Endothelial cell of umbilical vein (primary cell): ENCODE data around the gene MAP3K14. TPM values are rescaled to one million over a fixed set of nuclear protein-coding genes. Genes with fewer than 3 reads are reported as not detected.

Source experiments
- BruUV-seq: library from RNA; stranded (reverse); fragments of 400-500 nt; replicated peaks from 2 replicates; lab custom pipeline; 2021; lab: Mats Ljungman, UMichigan
- CTCF ChIA-PET: fragments of 300-600, 350-600 bp; sonication (Branson Sonifier 250); formaldehyde crosslinking; loops from one replicate; lab custom pipeline; 2021; ENCODE audit warnings: antibody characterized with exemption, inconsistent platforms; lab: Charles Lee
- POLR2A ChIA-PET: fragments of 300-600, 350-600 bp; sonication (Branson Sonifier 250); formaldehyde crosslinking; loops from one replicate; lab custom pipeline; 2021; ENCODE audit warnings: antibody characterized with exemption, inconsistent platforms; lab: Charles Lee
- DNase-seq: peaks from one replicate; pipeline ENCODE4 v3.0.0-alpha.2; 2011; ENCODE audit warnings: low read depth, low spot score
- FAIRE-seq: peaks from 2 replicates; lab custom pipeline; 2011; peaks lifted over from hg19 to GRCh38; lab: Jason Lieb, UNC
- H2AFZ ChIP-seq: 2 replicates; pipeline ENCODE4 v1.6.0; 2012; ENCODE audit warnings: low read depth, low read length, control low read depth, inconsistent platforms
- H3K27ac ChIP-seq: 2 replicates; pipeline ENCODE4 v1.5.1; 2011; ENCODE audit warnings: low read depth, mild to moderate bottlenecking, control low read depth, low read length, moderate library complexity; ENCODE audit not compliant: insufficient read depth
- H3K27me3 ChIP-seq, 2 experiments: 2 replicates each; pipeline versions ENCODE4 v1.6.0 to v1.6.1; 2011; ENCODE audit warnings: low read length in 2 of 2, mixed read lengths in 1 of 2; ENCODE audit not compliant: control insufficient read depth in 2 of 2, insufficient read depth in 2 of 2
- H3K36me3 ChIP-seq, 2 experiments: 2 replicates in 1 of 2; 3 replicates in 1 of 2; pipeline ENCODE4 v1.5.1; 2011; ENCODE audit warnings: low read length in 2 of 2, mild to moderate bottlenecking in 1 of 2, moderate library complexity in 1 of 2; ENCODE audit not compliant: control insufficient read depth in 2 of 2, insufficient read depth in 2 of 2; ENCODE audit errors: extremely low read depth in 1 of 2
- H3K4me1 ChIP-seq: 3 replicates; pipeline ENCODE4 v1.5.1; 2011; ENCODE audit warnings: mild to moderate bottlenecking, low read length; ENCODE audit not compliant: control insufficient read depth, insufficient read depth; ENCODE audit errors: extremely low read depth
- H3K4me2 ChIP-seq: 2 replicates; pipeline ENCODE4 v1.6.1; 2011; ENCODE audit warnings: low read length, control low read depth, mixed read lengths; ENCODE audit not compliant: insufficient read depth
- H3K4me3 ChIP-seq, 3 experiments: fragments of 200-600 bp in 1 of 3; sonication (generic), shearing (Covaris generic) in 1 of 3; replicated peaks in 1 of 3; 2 replicates each; pipeline ENCODE4 v1.5.1; 2011 to 2016; ENCODE audit warnings: control low read depth in 3 of 3, low read length in 3 of 3, mild to moderate bottlenecking in 2 of 3, inconsistent platforms in 1 of 3, low read depth in 1 of 3, moderate library complexity in 1 of 3; ENCODE audit not compliant: insufficient read depth in 1 of 3
- H3K79me2 ChIP-seq: 2 replicates; pipeline ENCODE4 v1.6.0; 2012; ENCODE audit warnings: low read length, inconsistent platforms; ENCODE audit not compliant: control insufficient read depth, insufficient read depth
- H3K9ac ChIP-seq: replicated peaks from 2 replicates; pipeline ENCODE3; 2011; ENCODE audit warnings: low read length, control low read depth; ENCODE audit not compliant: insufficient read depth; ENCODE audit errors: extremely low read depth
- H3K9me1 ChIP-seq: replicated peaks from 3 replicates; pipeline ENCODE4 v1.6.0; 2011; ENCODE audit warnings: mild to moderate bottlenecking, low read length; ENCODE audit not compliant: control insufficient read depth, insufficient read depth; ENCODE audit errors: extremely low read depth
- H3K9me3 ChIP-seq: replicated peaks from 2 replicates; pipeline ENCODE4 v1.5.1; 2012; ENCODE audit warnings: low read length, inconsistent platforms; ENCODE audit not compliant: control insufficient read depth, insufficient read depth
- H4K20me1 ChIP-seq: replicated peaks from 2 replicates; pipeline ENCODE3; 2011; ENCODE audit warnings: mild to moderate bottlenecking, low read length; ENCODE audit not compliant: control insufficient read depth, insufficient read depth; ENCODE audit errors: extremely low read depth
- EZH2 ChIP-seq: IDR thresholded peaks from 2 replicates; pipeline ENCODE4 v1.6.1; 2012; ENCODE audit warnings: borderline replicate concordance, low read depth, mild to moderate bottlenecking, moderate library complexity, low read length, inconsistent platforms; ENCODE audit not compliant: severe bottlenecking
- FOS ChIP-seq: IDR thresholded peaks from 2 replicates; pipeline ENCODE4 v1.6.1; 2011; ENCODE audit warnings: mild to moderate bottlenecking, low read length, moderate library complexity, borderline replicate concordance; ENCODE audit not compliant: insufficient read depth
- GATA2 ChIP-seq: IDR thresholded peaks from 2 replicates; pipeline ENCODE4 v1.7.0; 2011; ENCODE audit warnings: low read depth, mild to moderate bottlenecking, moderate library complexity, mixed read lengths, low read length; ENCODE audit not compliant: insufficient read length, insufficient read depth
- JUN ChIP-seq: IDR thresholded peaks from 2 replicates; pipeline ENCODE4 v1.6.1; 2011; ENCODE audit warnings: borderline replicate concordance, low read depth; ENCODE audit not compliant: insufficient read length, insufficient read depth
- MAX ChIP-seq: IDR thresholded peaks from 2 replicates; pipeline ENCODE4 v1.6.1; 2011; ENCODE audit not compliant: insufficient read depth, insufficient read length
- MYC ChIP-seq: IDR thresholded peaks from one replicate; pipeline ENCODE4 v1.6.1; 2011; ENCODE audit warnings: mild to moderate bottlenecking, low read depth, low read length
- POLR2A ChIP-seq: IDR thresholded peaks from 2 replicates; pipeline ENCODE4 v1.6.1; 2012; ENCODE audit warnings: low read depth, mild to moderate bottlenecking, control low read depth, low read length
- POLR2AphosphoS5 ChIP-seq: IDR thresholded peaks from 2 replicates; pipeline ENCODE4 v1.6.1; 2012; ENCODE audit warnings: low read depth, mild to moderate bottlenecking, control low read depth, low read length, moderate library complexity; ENCODE audit not compliant: insufficient read depth
- dilution Hi-C: fragments of 300-500 bp; cut with MboI; formaldehyde crosslinking; loops from one replicate; pipeline ENCODE4 v1.15.0; 2019; ENCODE audit warnings: low sequenced_read_pairs; ENCODE audit not compliant: extremely low pct_ligation_motif_present
- intact Hi-C: fragments of 100-400 bp; cut with micrococcal nuclease; formaldehyde crosslinking; loops from one replicate; pipeline ENCODE4 v1.10.0; 2022
- polyA plus RNA-seq, 4 experiments: library from polyadenylated mRNA; depleted of rRNA in 3 of 4; stranded (reverse) in 3 of 4; unstranded in 1 of 4; fragments of >200 nt; gene quantifications; 2 replicates each; pipeline versions ENCODE4 v1.2.1 to v1.2.3, GENCODE V29; 2011 to 2012; ENCODE audit warnings: missing spikeins in 1 of 4
- total RNA-seq: library from RNA; stranded (reverse); gene quantifications from 2 replicates; pipeline ENCODE4 v1.2.3, GENCODE V29; 2021
- TF ChIP-seq, protein P1 (sequence below), 2 donors: IDR thresholded peaks; 1 replicate in 1 of 2; 2 replicates in 1 of 2; pipeline ENCODE4 v1.5.1; 2011; ENCODE audit warnings: low read length in 2 of 2, mild to moderate bottlenecking in 2 of 2, moderate library complexity in 2 of 2, control low read depth in 1 of 2, inconsistent platforms in 1 of 2, low read depth in 1 of 2; ENCODE audit not compliant: insufficient read depth in 1 of 2; ENCODE audit errors: extremely low read depth in 1 of 2

Gene MAP3K14
- total and polyA plus RNA-seq, 2 donors (not counting 3 experiments of a cell fraction or from before 2014, with no cell fraction given) = 5.4 to 9.8 TPM

- H2AFZ ChIP-seq = no peak overlapping the region
- H3K4me3 ChIP-seq = no peak overlapping the region
- no peaks in the 10 kb centered on the region for H3K27me3 ChIP-seq
- peaks cover 45% of the 10 kb centered on the region for H3K4me1 ChIP-seq
- H3K36me3 ChIP-seq = peaks cover 0 to 6% of the 10 kb centered on the region in 2 experiments
- TF ChIP-seq JUN (no peak), EZH2 (no peak), GATA2 (peak; percentile 46), POLR2AphosphoS5 (no peak)
- H4K20me1 ChIP-seq = no peaks in the 10 kb centered on the region
- DNase-seq (peak; percentile 68), FAIRE-seq (peak; percentile 82)
- H3K9me1 ChIP-seq = no peaks in the 10 kb centered on the region
- intact Hi-C loops (no loop called here), dilution Hi-C loops (no loop called here)
- H3K27ac ChIP-seq = peak overlapping the region; percentile 50
- peak overlapping the region; percentile 3 for H3K4me2 ChIP-seq
- H3K9ac ChIP-seq = no peak overlapping the region
- ChIA-PET CTCF (interaction anchor here (0.8 to 5.3 kb wide), 12 partner anchors 9 to 159 kb away, joined by 3 to 69 read pairs (median 8); partner anchors contain the start of genes ACBD4 and MAP3K14), POLR2A (interaction anchor here (0.5 to 1.5 kb wide), 5 partner anchors 14 to 1981 kb away, joined by 3 to 9 read pairs (median 7); partner anchors contain the start of genes HEXIM1 and MAP3K14)
- BruUV-seq = no TSS peak
- peaks cover 44% of the 10 kb centered on the region for H3K79me2 ChIP-seq
- H3K9me3 ChIP-seq = no peaks in the 10 kb centered on the region
Measured at GRCh38 chr17:45294506-45294905, 22.3 kb downstream of the MAP3K14 start.

DNA sequence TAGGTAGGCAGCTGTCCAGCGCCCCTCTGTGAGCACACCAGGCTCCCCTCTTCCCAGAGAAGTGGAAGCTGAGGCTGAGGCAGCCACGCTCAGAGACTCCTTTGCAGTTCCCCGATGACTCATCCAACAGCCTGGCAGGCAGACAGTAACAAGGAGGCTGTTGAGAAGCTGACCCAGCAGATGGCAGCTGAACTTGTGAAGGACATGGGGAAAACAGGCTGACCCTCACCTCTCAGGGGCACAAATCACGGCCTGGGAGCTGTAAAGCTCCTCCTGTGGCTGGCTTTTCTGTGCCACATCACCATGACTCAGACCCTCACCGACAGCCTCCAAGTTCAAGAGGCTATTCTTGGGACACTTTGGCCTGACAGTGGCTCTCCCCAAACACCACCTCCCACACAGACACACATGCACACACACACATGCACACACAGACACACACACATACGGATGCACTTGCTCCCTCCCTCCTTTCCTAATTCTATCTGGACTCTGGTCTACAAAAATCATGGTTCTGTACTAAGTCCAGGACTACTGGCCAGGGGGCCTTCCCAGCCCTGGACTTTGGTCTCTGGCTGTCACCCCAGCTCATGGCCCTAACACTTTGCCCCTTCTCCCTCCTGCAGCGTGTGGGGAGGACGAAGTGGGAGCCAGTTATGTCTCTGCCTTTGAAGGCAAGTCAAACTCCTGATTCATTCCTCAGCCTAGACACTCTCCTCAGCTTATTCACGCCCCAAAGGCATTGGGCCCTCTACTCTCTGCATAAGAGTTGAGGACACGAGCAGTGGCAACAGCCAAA lies 23.2 kb downstream of the MAP3K14 start:
- H3K4me2 ChIP-seq = peak overlapping the region; percentile 3
- intact Hi-C loops = loop anchor here (1.0 to 2.0 kb wide), 2 partner anchors 23 to 78 kb away; partner anchors contain the start of gene MAP3K14
- CTCF ChIA-PET = interaction anchor here (0.8 to 5.3 kb wide), 19 partner anchors 8 to 158 kb away, joined by 3 to 69 read pairs (median 4); partner anchors contain the start of genes ACBD4 and MAP3K14
- peaks cover 37% of the 10 kb centered on the region for H3K79me2 ChIP-seq
- no peaks in the 10 kb centered on the region for H4K20me1 ChIP-seq
- no peak overlapping the region for H2AFZ ChIP-seq
- peaks cover 45% of the 10 kb centered on the region for H3K4me1 ChIP-seq
- peak; percentile 99 for FAIRE-seq
- BruUV-seq = no TSS peak
- DNase-seq = peak; percentile 94
- peak overlapping the region; percentile 50 for H3K27ac ChIP-seq
- no peaks in the 10 kb centered on the region for H3K9me3 ChIP-seq
- POLR2A ChIA-PET = interaction anchor here (1.5 kb wide), 1 partner anchor 145 kb away, joined by 7 read pairs; the partner anchor contains the start of gene HEXIM1
- H3K4me3 ChIP-seq = no peak overlapping the region
- peaks cover 0 to 11% of the 10 kb centered on the region in 2 experiments for H3K36me3 ChIP-seq
- H3K27me3 ChIP-seq = no peaks in the 10 kb centered on the region
- dilution Hi-C loops = no loop called here
- H3K9me1 ChIP-seq = no peaks in the 10 kb centered on the region
- H3K9ac ChIP-seq = no peak overlapping the region
- no peak for TF ChIP-seq MYC
- no peak for TF ChIP-seq MAX
- no peak for TF ChIP-seq EZH2
- peak; percentile 95 for TF ChIP-seq FOS
- TF ChIP-seq GATA2 = no peak
- peak; percentile 69 for TF ChIP-seq POLR2AphosphoS5
- TF ChIP-seq JUN = peak; percentile 91
- TF ChIP-seq POLR2A = peak; percentile 41
- TF ChIP-seq, protein P1, sequence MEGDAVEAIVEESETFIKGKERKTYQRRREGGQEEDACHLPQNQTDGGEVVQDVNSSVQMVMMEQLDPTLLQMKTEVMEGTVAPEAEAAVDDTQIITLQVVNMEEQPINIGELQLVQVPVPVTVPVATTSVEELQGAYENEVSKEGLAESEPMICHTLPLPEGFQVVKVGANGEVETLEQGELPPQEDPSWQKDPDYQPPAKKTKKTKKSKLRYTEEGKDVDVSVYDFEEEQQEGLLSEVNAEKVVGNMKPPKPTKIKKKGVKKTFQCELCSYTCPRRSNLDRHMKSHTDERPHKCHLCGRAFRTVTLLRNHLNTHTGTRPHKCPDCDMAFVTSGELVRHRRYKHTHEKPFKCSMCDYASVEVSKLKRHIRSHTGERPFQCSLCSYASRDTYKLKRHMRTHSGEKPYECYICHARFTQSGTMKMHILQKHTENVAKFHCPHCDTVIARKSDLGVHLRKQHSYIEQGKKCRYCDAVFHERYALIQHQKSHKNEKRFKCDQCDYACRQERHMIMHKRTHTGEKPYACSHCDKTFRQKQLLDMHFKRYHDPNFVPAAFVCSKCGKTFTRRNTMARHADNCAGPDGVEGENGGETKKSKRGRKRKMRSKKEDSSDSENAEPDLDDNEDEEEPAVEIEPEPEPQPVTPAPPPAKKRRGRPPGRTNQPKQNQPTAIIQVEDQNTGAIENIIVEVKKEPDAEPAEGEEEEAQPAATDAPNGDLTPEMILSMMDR (IDR thresholded peaks at IDR 0.05; ENCODE audit: extremely low read depth in 1 of 2, insufficient read depth in 1 of 2, low read depth in 1 of 2, low read length in 2 of 2) = peak; percentile 5 to 30
